GM18511 (cell line): ENCODE measurements around the gene ZNF750.

Experiments
- ATAC-seq: cut with Tn5 transposase; IDR thresholded peaks from one replicate; pipeline ENCODE4 v1.9.1; 2021; ENCODE audit warnings: mild to moderate bottlenecking, moderate library complexity; ENCODE audit not compliant: unreplicated experiment

Gene ZNF750

DNA sequence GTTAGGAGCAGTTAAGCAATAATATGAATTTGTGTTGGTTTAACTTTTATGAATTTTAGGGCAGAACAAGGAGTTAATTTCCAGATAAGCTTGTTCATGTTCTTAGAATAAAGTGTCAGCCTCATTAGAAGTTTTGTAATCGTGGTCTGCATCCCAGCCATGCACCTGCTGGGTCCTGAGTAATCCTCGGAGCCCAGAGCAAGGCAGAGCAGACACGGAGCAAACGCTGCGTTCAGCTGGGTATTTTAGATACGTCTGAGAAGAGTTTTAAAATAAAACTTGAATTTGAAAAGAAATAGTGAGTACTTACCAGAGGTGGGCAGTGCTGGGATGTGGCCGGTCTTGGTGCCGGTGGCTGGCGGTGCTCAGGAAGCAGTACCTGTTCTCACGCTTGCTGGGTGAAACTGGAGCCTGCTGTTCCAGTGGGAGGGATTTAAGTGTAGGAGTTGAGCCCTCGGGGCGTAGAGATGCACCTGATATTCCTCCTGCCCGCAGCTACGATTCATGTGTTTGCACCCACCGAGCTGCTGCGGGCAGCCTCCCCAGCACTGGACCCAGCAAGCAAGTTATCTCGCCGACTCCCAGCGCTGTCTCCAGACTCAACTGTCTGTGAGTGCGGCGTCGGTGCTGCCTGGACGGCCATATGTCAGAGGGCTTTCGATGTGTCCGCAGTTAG, at the start of gene ZNF750:
Gene ZNF750 (minus strand): TSS at position 406 of the 676 bp plus-strand sequence. CDS start 7,568 bp downstream, outside the sequence.
- ATAC-seq, result no peak

DNA sequence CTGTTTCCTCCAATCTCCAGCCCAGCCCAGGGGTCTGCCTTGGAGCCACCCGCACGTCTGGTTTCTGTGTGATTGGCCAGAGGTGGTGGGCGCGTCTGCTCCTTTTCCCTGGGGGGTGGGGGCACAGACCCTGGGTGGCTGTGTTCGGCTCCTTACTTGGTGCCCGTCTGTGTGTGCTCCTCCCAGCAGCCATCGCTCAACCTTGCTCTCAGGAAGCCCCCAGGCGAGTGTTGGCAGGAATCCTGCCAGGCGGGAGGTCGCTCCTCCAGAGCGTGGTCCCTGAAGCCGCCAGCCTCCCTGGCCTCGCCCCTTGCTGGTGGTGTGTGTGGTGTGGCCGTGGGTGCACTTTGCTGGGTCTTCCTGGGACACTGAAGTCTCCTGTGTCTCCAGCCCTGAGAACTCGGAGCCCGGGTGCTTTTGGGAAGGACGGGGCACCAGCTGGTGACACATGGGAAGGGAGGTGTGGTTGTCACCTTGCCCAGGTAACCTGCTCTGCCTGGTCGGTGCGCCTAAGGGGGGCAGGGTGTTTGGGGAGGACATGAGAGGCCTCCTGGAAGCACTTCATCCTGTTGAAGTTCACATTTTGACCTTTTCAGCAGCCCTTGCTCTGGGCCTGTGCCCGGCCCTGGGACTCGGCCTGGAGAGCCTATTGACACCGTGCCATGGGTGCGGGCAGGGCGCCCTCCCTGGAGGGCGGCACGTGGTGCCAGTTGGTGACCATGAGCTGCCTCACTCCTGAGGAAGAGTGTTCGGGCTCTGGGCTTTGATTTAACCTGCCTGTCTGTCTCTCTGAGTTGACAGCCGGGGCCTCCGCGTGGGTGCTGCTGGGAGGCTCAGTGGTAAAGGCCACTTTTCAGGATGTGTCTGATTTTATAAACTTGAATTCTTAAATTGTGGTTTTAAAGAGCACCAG, 49.0 kb upstream of the ZNF750 start:
- no peak for ATAC-seq

DNA sequence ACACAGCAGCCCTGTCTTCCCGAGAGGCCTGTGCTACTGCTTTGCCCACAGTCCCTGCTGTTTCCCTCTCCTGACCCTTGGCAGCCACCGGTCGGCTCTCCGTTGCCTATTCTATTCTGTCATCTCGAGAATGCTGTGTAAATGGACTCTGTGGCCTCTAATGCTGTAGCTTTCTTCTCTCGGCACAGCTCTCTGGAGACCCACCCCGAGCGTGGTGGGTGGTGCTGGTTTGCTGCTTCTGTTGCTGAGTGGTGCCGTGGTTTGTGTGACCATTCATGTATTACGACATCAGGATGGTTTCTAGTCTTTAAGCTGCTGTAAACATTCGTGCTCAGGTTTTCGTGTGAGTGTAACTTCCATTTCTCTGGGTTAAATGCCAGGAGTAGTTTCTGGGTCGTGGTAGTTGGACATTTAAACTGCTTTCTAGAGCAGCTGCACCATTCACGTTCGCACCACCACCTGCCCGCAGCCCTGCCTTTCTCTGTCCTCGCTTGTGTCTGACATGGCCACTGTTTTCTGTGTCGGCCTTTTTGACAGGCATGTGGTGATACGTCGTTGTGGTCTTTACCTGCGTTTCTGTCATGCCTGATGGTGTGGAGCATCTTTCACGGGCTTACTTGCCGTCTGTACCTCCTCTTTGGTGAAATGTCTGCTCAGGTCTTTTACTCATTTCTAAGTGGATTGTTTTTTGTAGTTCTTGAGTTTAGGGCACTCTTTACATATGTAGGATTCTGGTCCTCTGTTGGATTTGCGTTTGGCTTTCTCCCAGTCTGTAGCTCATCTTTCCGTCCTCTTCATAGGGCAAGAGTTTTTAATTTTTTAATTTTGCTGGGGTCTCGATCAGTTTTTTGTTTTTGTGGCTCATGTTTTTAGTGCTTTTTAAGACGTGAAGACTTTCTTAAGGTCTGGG, 47.7 kb upstream of the ZNF750 start:
- no peak for ATAC-seq

DNA sequence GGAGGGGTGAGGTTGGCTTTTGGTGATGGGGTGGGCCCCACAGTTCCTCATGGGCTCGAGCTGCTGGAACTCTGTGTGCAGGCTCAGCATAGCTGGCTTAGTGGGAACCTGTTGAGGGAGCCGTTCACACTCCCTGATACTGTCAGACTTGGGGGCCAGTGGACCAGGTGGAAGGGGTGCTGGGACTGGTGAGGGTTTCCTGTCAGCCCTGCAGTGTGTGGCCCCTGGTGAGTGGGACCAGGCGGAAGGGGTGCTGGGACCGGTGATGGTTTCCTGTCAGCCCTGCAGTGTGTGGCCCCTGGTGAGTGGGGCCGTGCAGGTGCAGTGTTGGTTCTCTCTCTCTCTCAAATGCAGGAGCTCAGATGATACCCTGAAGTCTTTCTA, 45.1 kb upstream of the ZNF750 start:
- no peak for ATAC-seq

DNA sequence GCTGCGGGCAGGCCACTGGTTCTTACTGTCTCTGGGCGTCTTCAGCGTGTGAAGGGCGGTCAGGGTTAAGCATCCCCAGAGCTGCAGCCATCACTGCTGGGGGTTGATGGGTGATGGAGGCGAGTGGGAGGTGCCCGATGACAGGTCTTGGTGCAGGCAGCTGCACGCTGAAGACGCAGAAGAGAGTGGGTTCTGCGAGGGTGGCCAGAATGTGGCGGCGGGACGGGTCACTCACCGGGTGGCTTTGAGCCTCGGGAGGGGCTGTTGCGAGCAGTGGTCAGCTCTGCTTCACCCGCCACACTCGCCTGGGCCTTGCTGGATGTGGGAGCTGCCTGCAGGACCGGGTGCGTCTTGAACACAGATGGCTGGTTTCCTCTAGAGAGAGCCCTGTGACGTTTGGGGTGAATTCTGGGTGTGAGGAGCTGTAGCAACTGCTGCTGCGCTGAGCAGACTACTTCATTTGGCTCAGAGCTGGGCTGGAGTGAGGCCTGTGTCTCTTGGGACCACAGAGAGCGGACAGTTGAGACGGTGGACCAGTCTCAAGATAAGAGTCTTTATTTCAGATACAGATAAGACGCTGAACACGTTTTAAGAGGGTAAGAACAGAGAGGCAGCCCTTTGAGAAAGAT, 44.6 kb upstream of the ZNF750 start:
- no peak for ATAC-seq

DNA sequence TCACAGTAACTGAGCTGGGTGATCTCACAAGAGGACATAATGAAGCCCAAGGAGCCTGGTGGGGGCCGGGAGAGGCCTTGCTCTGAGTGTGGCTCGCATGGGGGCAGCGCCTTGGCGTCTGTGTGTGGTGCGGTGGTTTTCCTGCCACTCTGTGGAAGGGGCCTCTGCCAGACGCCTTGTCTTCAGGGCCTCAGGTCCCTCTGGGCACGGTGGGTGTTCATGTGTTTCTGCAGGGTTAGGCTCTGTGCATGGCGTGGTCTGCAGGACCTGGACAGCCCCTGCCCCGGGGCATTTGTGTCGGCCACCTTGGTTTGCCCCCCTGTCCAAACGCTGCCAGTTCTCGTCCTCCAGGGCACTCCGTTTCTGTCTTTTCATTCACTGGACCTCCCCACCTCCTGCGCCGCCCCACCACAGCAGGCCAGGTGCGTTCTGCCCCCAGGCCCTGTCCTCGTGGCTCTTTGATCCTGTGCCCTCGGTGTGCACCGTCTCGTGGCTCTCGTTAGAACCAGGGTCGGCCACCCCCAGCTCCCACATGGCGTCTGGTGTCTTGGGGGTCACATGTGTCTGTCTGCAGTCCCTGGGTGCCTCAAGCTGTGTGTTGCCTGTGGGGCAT, 43.7 kb upstream of the ZNF750 start:
- ATAC-seq, result no peak

DNA sequence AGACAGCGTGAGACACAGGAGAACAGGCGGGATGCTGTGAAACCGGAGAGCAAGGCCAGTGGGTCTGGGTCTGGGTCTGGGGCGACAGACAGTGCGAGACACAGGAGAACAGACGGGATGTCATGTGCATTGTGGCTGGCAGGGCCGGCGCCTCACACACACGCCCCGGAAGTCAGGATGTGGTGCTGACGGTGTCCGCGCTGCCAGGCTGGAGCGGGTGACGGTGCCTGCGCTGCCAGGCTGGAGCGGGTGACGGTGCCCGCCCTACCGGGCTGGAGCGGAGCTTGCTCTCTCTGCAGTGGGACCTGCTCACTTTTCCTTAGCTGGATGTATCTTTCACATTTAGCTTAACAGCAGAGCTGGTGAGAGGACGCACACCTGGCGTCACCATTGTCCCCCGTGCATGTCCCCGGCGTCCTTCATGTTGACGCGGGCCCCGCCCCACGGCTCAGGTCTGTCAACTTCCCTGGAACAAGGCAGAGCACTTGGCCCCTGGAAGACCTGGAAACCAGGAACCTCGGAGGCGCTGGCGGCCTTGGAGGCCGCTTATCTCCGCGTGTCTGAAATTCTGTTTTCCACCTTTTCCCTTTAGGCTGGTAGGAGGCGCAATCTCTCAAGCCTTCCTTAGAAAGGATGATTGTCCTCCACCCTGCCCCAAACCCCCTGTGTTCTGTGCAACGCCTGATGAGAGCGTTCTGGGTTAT, 43.0 kb upstream of the ZNF750 start:
- no peak for ATAC-seq

DNA sequence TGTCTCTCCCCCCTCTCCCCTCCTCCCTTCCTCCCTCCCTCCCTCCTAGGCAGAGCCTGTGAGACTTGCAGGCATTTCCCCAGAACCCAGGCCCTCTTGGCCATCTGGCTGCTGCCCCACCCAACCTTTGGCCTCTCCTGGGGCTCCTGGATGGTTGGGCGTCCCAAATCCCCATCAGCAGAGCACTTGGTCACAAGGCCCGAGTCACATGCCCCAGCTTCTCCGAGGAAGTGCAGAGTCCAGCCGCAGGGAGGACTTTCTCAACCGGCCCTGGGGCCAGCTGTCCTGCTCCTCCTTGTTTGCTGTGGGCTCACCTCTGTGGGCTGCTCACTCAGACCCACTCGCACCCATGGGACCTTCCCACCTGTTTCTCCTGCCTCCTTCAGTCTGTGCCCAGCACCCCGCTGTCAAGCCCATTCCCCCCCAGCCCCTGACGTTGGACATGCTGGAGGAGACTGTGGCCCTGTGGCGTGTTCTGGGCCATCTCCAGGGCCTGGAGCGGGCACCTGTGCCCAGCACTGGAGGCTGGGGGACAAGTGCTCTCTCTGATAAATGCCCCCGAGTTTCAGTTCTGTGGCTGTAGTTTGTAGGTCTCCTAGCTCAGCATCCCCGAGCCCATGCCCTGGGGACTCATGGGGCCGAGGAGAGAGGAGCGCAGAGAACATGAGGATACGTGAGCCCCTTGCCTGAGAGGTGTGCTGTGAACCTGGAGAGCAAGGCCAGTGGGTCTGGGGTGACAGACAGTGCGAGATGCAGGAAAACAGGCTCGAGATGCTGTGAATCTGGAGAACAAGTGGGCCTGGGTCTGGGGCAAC, 42.3 kb upstream of the ZNF750 start:
- ATAC-seq, result no peak

DNA sequence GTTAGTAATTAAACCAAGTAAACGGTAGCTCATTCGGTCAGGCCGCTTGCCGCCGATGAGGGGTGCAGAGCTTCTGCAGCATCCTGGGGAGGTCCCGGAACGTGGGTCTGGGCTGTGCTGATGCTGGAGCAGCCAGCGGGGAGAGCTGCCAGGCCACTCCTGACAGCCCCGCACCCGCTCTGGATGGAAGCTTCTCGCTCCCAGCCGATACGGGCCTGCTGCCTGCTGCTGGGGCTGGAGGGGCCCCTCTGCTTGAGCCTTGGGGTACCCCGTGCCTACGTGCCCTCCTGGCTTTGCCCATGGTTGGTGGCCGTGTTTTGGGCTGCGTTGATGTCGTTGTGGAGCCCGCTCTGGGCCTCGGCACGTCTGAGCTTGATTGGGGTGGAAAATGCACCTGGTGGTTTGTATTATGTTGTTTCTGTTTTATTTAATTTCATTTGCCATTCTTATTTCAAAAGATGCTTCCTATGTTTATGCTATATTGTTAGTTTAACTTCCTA, 41.6 kb upstream of the ZNF750 start:
- no peak for ATAC-seq

DNA sequence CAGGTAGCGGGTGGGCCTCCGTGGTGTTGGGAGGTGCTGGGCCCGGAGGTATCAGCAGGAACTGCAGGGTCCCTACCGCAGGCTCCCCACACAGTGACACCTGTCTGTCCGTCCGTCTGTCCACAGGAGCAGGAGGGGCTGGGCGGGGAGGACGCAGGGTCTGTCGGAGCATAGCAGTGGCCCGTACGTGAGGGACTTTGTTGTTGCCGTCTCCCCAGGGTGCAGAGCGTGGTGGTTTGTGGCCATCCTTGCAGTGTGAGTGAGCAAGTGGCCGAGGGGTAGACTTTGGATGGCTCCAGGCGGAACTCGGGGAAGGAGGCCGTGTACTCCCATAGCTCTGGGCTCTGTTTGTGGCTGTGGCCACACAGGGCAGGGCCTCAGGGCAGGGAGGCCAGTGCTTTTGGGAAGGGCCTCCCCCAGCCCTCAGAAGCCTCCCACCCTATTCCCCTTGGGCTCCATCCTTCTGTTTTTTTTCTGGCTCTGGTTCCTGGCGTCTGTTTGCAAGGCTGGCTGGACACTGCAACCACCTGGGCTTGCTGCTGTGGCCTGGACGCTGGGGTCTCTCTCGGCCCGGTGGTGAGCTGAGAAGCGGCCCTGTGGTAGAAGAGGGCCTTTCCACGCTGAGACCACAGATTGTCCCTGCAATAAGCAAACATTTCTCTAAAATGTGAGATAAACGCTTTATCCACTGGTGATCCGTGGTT, 41.0 kb upstream of the ZNF750 start:
- no peak for ATAC-seq

DNA sequence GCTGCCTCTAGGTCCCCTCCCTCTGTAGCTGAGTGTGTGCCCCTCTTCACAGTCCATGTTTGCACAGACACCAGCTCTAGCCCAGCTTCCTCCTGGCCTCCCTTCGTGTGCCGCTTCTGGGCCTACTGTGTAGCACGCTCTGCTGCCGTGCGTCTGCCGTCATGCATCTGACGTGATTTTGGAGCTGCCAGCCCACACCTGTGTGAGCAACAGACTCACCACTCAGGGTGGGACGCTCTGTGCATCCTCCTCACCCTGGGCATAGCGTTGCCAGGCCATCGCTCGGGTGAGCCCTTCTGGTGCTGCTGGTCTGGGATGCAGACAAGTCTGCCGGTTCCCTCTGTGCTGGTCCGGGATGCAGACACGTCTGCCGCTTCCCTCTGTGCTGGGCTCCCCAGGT, 39.4 kb upstream of the ZNF750 start:
- no peak for ATAC-seq

DNA sequence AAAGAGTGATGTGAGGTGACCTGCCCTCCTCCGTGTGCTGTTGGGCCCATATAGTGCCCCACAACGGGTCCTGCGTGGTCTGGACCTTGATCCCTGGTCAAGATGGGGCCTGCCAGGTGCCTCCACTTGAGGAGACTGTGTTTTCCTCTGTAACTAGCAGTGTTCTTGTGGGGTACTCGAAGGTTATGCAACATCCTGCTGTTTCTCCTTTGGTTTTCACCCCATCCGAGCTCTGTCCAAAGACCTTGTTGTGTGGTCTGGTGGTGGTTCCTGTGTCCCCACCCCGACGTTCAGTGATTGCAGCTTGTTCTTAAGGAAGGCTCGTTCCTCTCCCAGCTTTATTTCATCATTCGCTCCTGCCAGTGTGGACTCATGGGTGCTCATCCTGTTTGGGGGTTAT, 38.7 kb upstream of the ZNF750 start:
- ATAC-seq, result no peak

DNA sequence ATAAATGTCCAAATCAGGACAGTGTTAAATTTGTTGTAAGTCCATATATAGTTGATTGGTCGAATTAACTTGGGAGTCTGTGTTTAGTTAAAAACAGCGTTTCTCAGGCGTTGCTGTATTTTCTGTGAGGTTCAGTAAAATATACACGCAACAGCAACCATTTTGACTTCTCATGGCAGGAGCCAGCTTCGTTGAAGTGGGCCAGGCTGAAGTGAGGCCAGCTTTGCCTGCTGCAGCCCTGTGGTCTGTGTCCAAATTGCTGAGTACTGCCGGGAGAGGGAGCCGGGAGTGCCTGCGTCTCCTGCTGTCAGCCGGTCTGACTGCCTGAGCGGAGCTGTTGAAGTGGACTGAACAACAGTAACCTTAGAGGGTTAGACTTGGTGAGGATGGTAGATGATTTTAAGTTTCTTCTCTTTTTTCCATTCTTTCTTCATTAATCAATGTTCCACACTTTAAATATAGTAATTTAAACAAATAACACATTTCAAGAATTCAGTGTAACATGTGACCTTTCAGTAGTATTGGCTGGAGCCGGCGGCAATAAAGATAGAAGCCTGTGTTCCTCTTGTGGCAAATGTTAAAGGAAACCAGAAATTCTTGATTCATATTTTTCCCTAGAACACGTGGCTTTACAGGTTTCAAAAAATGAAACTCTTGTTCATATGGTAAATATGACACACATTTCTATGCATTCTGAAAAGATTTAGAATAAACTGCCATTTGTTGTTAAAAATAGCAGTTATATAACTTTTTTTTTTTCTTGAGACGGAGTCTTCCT, 37.0 kb upstream of the ZNF750 start:
- ATAC-seq, result no peak

DNA sequence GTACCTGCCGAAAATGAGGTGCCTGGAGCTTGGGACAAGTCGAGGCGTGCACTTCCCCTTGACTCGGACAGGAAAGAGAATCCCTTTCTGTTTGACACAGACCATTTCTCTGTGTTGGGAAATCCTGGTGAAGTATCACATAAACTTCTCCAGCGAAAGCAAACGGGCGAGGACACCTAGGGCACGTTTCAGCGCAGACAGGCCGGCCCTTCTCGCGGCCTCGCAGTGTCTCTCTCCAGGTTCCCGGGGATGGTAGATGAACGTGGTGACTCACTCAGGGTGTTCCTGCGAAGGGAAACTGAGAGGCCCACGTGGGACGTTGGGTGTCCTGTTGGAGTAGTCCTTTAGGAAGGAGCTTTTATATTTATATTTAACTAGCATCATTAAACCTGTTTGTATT, 36.3 kb upstream of the ZNF750 start:
- no peak for ATAC-seq

DNA sequence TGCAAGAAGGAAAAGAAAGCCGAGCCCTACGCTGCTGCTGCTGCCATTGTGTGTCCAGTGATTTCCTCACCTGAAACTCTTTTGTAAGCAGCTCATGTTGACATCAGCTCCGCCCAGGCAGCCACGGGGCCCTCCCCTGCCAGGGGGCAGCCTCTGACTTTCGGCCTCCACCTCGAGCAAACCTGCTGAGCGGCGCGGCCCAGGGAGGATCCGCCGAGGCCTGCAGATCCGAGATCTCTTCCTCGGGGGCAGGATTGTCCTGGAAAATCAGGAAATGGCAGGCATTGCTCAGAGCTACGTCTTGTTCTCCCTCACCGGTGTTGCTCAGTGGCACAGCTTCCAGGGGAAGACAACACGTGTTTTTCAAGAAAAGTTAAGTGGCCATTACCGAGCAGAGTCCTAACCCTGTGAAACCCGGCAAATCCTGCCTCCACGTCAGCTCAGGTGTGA, 35.6 kb upstream of the ZNF750 start:
- ATAC-seq, result no peak

DNA sequence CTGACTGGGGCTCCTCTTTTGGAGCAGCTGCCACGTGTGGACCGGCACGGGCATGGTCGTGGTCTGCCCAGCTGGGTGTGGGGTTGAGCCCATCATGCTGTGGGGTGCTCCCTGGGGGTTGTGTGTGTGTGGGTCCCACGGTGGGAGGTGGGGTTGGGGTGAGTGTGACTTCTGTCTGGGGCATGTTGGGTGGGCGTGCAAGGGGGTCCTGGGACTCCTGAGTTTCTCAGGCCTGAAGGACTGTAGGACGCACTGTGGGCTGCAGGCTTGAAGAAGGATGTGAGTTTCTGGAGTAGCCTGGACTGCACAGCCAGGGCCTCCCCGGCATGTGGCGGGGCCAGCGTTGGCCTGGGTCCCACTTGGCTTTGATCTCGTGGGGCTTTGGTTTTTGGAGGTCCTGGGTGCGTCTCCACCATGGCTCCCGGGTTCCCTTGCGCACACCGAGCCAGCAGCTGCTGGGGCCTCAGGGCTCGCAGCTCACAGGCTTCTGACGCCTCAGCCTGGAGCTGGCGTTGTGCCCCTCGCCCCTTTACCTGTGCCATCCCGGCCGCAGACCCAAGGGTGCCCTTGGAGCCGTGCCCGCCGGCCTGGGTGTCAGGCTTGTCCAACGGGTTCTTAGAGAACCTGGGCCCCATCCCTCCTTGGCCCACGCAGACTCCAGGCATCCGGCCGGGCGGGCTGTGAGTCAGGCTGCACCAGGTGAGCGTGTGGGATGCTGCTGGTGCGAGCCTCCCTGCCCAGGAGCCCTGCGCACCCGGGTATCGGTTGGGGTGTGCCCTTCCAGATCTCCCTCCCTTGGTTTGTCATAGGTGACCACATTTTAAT, 34.4 kb upstream of the ZNF750 start:
- ATAC-seq, result no peak
